K562 (cell line): Measurements from ENCODE around the gene WWOX. TPM values are rescaled to one million over a fixed set of nuclear protein-coding genes. Genes with fewer than 3 reads are reported as not detected.
A peak's percentile ranks its signal among the peaks of the same experiment; 100 is the strongest.

Experiments used
- ATAC-seq: fragments of 200-7000 bp; cut with Tn5 transposase; 3 replicates; pipeline ENCODE4 v1.9.1; 2020; ENCODE audit warnings: moderate library complexity
- BruUV-seq: library from RNA; stranded (reverse); fragments of 400-500 nt; replicated peaks from 2 replicates; lab custom pipeline; 2021; lab: Mats Ljungman, UMichigan
- CTCF ChIA-PET: fragments of 300-600 bp; formaldehyde crosslinking; extraction: SDS; loops from one replicate; lab custom pipeline; 2021; ENCODE audit warnings: low intra/inter-chr PET ratio; lab: Yijun Ruan, JAX
- POLR2A ChIA-PET: fragments of 300-600, 350-650 bp; sonication (Branson Sonifier 250); formaldehyde crosslinking; extraction: SDS; loops from one replicate; lab custom pipeline; 2021; ENCODE audit warnings: antibody characterized with exemption, inconsistent platforms; lab: Yijun Ruan, JAX
- DNase-seq, 4 experiments: peaks; one replicate each; pipeline versions ENCODE4 v3.0.0 to v3.0.0-alpha.2; 2011 to 2018; ENCODE audit warnings: low spot score in 3 of 4, mixed read lengths in 3 of 4; ENCODE audit errors: extremely low read depth in 1 of 4
- FAIRE-seq: peaks from 2 replicates; lab custom pipeline; 2011; peaks lifted over from hg19 to GRCh38; lab: Jason Lieb, UNC
- H2AFZ ChIP-seq: 2 replicates; pipeline ENCODE4 v1.6.0; 2011; ENCODE audit warnings: low read depth, low read length, control low read depth, inconsistent platforms
- H3K27ac ChIP-seq: fragments of 200-600 bp; 3 replicates; pipeline ENCODE4 v1.8.0; 2011; ENCODE audit warnings: low read depth, mild to moderate bottlenecking, control low read depth, inconsistent platforms, low read length, moderate library complexity, mixed read lengths; ENCODE audit errors: extremely low read depth
- H3K27me3 ChIP-seq, 2 experiments: fragments of 300-600 bp in 1 of 2; 2 replicates in 1 of 2; 3 replicates in 1 of 2; pipeline versions ENCODE4 v1.6.0 to v1.8.0; 2011; ENCODE audit warnings: inconsistent platforms in 2 of 2, low read length in 2 of 2, mild to moderate bottlenecking in 1 of 2, mixed read lengths in 1 of 2, moderate library complexity in 1 of 2; ENCODE audit not compliant: control insufficient read depth in 2 of 2, insufficient read depth in 2 of 2
- H3K36me3 ChIP-seq: fragments of 300-600 bp; 3 replicates; pipeline ENCODE4 v1.8.0; 2011; ENCODE audit warnings: mild to moderate bottlenecking, low read length, inconsistent platforms; ENCODE audit not compliant: control insufficient read depth, insufficient read depth
- H3K4me1 ChIP-seq, 2 experiments: fragments of 200-600 bp in 1 of 2; replicated peaks in 1 of 2; 2 replicates in 1 of 2; 3 replicates in 1 of 2; pipeline versions ENCODE4 v1.5.1 to v1.8.0; 2011; ENCODE audit warnings: inconsistent platforms in 2 of 2, low read length in 2 of 2, mild to moderate bottlenecking in 1 of 2, mixed read lengths in 1 of 2, moderate library complexity in 1 of 2; ENCODE audit not compliant: control insufficient read depth in 2 of 2, insufficient read depth in 2 of 2
- H3K4me2 ChIP-seq: 2 replicates; pipeline ENCODE4 v1.6.1; 2011; ENCODE audit warnings: low read length, control low read depth, inconsistent platforms, mixed read lengths; ENCODE audit not compliant: insufficient read depth
- H3K4me3 ChIP-seq: fragments of 200-600 bp; sonication (generic), shearing (Covaris generic); 2 replicates; pipeline ENCODE4 v1.5.1; 2016; ENCODE audit warnings: control low read depth, inconsistent platforms
- H3K79me2 ChIP-seq: fragments of 200-600 bp; 3 replicates; pipeline ENCODE4 v1.8.0; 2011; ENCODE audit warnings: low read length, inconsistent platforms; ENCODE audit not compliant: control insufficient read depth, insufficient read depth
- H3K9ac ChIP-seq, 2 experiments: 2 replicates each; pipeline versions ENCODE4 v1.6.0 to v1.6.1; 2011; ENCODE audit warnings: low read depth in 2 of 2, low read length in 2 of 2, control low read depth in 1 of 2, inconsistent platforms in 1 of 2, mild to moderate bottlenecking in 1 of 2, mixed read lengths in 1 of 2; ENCODE audit not compliant: insufficient read depth in 1 of 2
- H3K9me1 ChIP-seq: one replicate; pipeline ENCODE4 v1.6.0; 2011; ENCODE audit warnings: inconsistent platforms, mild to moderate bottlenecking, low read length, moderate library complexity; ENCODE audit not compliant: control insufficient read depth, insufficient read depth
- H3K9me3 ChIP-seq: replicated peaks from 2 replicates; pipeline ENCODE4 v1.5.1; 2011; ENCODE audit warnings: low read depth, low read length, inconsistent platforms; ENCODE audit not compliant: control insufficient read depth, insufficient read depth
- H4K20me1 ChIP-seq: replicated peaks from 2 replicates; pipeline ENCODE4 v1.6.1; 2011; ENCODE audit warnings: low read length, inconsistent platforms, mixed read lengths; ENCODE audit not compliant: control insufficient read depth, insufficient read depth
- ARID3B ChIP-seq: fragments of 250-450 bp; sonication (Bioruptor Pico); IDR thresholded peaks from 2 replicates; pipeline ENCODE4 v1.4.0; 2020; ENCODE audit warnings: borderline replicate concordance
- CTCF ChIP-seq, 3 experiments: IDR thresholded peaks in 2 of 3; conservative IDR thresholded peaks in 1 of 3; 2 replicates each; pipeline ENCODE4 v1.5.1; 2011 to 2012; ENCODE audit warnings: low read length in 3 of 3, mild to moderate bottlenecking in 3 of 3, control low read depth in 2 of 3, improper control_type of control experiment in 1 of 3, inconsistent platforms in 1 of 3, low read depth in 1 of 3, mixed read lengths in 1 of 3, moderate library complexity in 1 of 3; ENCODE audit not compliant: insufficient read depth in 2 of 3
- E2F3 ChIP-seq: fragments of 250-450 bp; sonication (Bioruptor Pico); IDR thresholded peaks from 2 replicates; pipeline ENCODE4 v1.4.0; 2020; ENCODE audit warnings: mild to moderate bottlenecking
- FOXA3 ChIP-seq, 2 experiments: fragments of 450-650 bp in 1 of 2; sonication (generic) in 1 of 2; formaldehyde crosslinking; IDR thresholded peaks in 1 of 2; conservative IDR thresholded peaks in 1 of 2; 2 replicates each; pipeline versions ENCODE4 v1.4.0 to v1.8.0; 2020 to 2022; ENCODE audit warnings: mild to moderate bottlenecking in 2 of 2, missing genetic modification reagents in 1 of 2
- RBM22 ChIP-seq: fragments of 200-400 bp; formaldehyde crosslinking; IDR thresholded peaks from 2 replicates; pipeline ENCODE4 v1.6.1; 2018; ENCODE audit warnings: low read length, low read depth; ENCODE audit not compliant: poor library complexity, severe bottlenecking
- RBM39 ChIP-seq: fragments of 200-400 bp; formaldehyde crosslinking; optimal IDR thresholded peaks from 2 replicates; pipeline ENCODE3; 2018; ENCODE audit warnings: low read depth, low read length
- SIN3B ChIP-seq: fragments of 450-650 bp; IDR thresholded peaks from 2 replicates; pipeline ENCODE4 v1.6.1; 2017; ENCODE audit warnings: low read depth, mild to moderate bottlenecking, moderate library complexity
- SMARCC2 ChIP-seq: fragments of 450-650 bp; IDR thresholded peaks from 2 replicates; pipeline ENCODE4 v1.6.1; 2017; ENCODE audit warnings: antibody characterized with exemption, moderate library complexity, mild to moderate bottlenecking, low read depth
- ZBTB9 ChIP-seq: fragments of 450-650 bp; formaldehyde crosslinking; IDR thresholded peaks from 2 replicates; pipeline ENCODE4 v1.4.0; 2020; ENCODE audit warnings: mild to moderate bottlenecking, moderate library complexity
- ZHX1 ChIP-seq: fragments of 150-350 bp; conservative IDR thresholded peaks from 2 replicates; pipeline ENCODE4 v1.6.1; 2014; ENCODE audit warnings: low read length
- WGBS: fragments of 100-300 bp; shearing (Covaris generic); methylation state at CpG from one replicate; pipeline ENCODE4 v1.1.6; 2016; ENCODE audit warnings: low coverage, mixed read lengths; ENCODE audit not compliant: insufficient coverage; ENCODE audit errors: missing lambda C conversion rate; 5-methylcytosine and 5-hydroxymethylcytosine counted together
- in situ Hi-C: fragments of 300-500 bp; cut with MboI; formaldehyde crosslinking; loops from 4 replicates; pipeline ENCODE4 v1.15.0; 2018; ENCODE audit warnings: inconsistent platforms, mixed read lengths
- intact Hi-C: fragments of 100-400 bp; cut with micrococcal nuclease; formaldehyde crosslinking; loops from 2 replicates; pipeline ENCODE4 v1.14.2; 2022
- polyA plus RNA-seq, 8 experiments: library from polyadenylated mRNA; depleted of rRNA in 4 of 8; stranded (reverse) in 5 of 8; unstranded in 3 of 8; fragments of >200 nt; fragmentation: Nextera tagmentation in 2 of 8; fragmentation: Illumina TruSeq in 1 of 8; extraction: Ambion mirVana in 2 of 8; extraction: Trizol in 1 of 8; gene quantifications; 2 replicates each; pipeline versions ENCODE4 v1.2.1 to v1.2.3, GENCODE V29; 2011 to 2014; ENCODE audit warnings: inconsistent platforms in 1 of 8, missing spikeins in 1 of 8
- total RNA-seq, 7 experiments: library from RNA; depleted of rRNA in 6 of 7; stranded (reverse); fragments of >200 nt in 6 of 7; fragmentation: Illumina TruSeq in 2 of 7; extraction: Trizol in 2 of 7; gene quantifications; 2 replicates each; pipeline versions ENCODE4 v1.2.1 to v1.2.3, GENCODE V29; 2011 to 2021; ENCODE audit warnings: low replicate concordance in 1 of 7

WWOX gene
- total and polyA plus RNA-seq, 9 of the 15 experiments (the other 6 are each of a cell fraction or from before 2014, with no cell fraction given): 1.6 to 22.7 (median 8.1) TPM

- TF ChIP-seq ZBTB9 (CRISPR knock-in tag): no peak
- no peak for TF ChIP-seq SMARCC2
- no peak for TF ChIP-seq E2F3 (CRISPR knock-in tag)
- TF ChIP-seq RBM22: no peak
- no peak for TF ChIP-seq FOXA3 (CRISPR knock-in tag; conservative IDR thresholded peaks at IDR 0.05 in 1 of 2, IDR thresholded peaks at IDR 0.05 in 1 of 2)
- no peak for TF ChIP-seq RBM39
- TF ChIP-seq, all 486 proteins: peak for 0
These were observed 453.3 kb downstream of the WWOX start (continued) for GRCh38 chr16:78552716-78553115.

- no peak for TF ChIP-seq ARID3B (CRISPR knock-in tag)
- no peak for TF ChIP-seq ZHX1
- no peak for TF ChIP-seq SIN3B
- TF ChIP-seq CTCF (IDR thresholded peaks at IDR 0.05 in 2 of 3, conservative IDR thresholded peaks at IDR 0.05 in 1 of 3; ENCODE audit: insufficient read depth in 2 of 3, low read depth in 1 of 3, low read length in 3 of 3): 0 out of 6 replicates have a peak, but pooled peaks of 1 of the 3 experiments have one; percentile 6
- ATAC-seq (no peak; the same call in 2 of the 3 replicates), DNase-seq (peak in 1 of 4 experiments; percentile 17), FAIRE-seq (no peak)
- no peak overlapping the region for H2AFZ ChIP-seq
- H3K9ac ChIP-seq: no peak overlapping the region
- 2% methylated on average over 10 of the region's 10 CpGs for WGBS
- intact Hi-C loops: no loop called here
- in situ Hi-C loops: no loop called here
- H3K4me3 ChIP-seq: no peak overlapping the region
- no TSS peak for BruUV-seq
- H3K27me3 ChIP-seq: peaks cover 3 to 28% of the 10 kb centered on the region in 2 experiments; a peak in 2 of 5 replicates
- H3K9me3 ChIP-seq: no peaks in the 10 kb centered on the region
- H3K36me3 ChIP-seq: no peaks in the 10 kb centered on the region
- H4K20me1 ChIP-seq: peaks cover 2% of the 10 kb centered on the region; the same call in 1 of the 2 replicates
- H3K27ac ChIP-seq: no peak overlapping the region
- ChIA-PET CTCF (no interaction called here), POLR2A (interaction anchor here (1.0 kb wide), 1 partner anchor 9 kb away, joined by 4 read pairs; no protein-coding TSS in a partner anchor)
- H3K4me2 ChIP-seq: no peak overlapping the region
- no peaks in the 10 kb centered on the region for H3K79me2 ChIP-seq
- H3K9me1 ChIP-seq: no peaks in the 10 kb centered on the region
- H3K4me1 ChIP-seq: no peaks in the 10 kb centered on the region
These were observed 454.0 kb downstream of the WWOX start for GRCh38 chr16:78553268-78554039.
